ENCODE measurements around the gene TPO. TPM values are rescaled to one million over a fixed set of nuclear protein-coding genes. Genes with fewer than 3 reads are reported as not detected.

Gene TPO
- total RNA-seq, 1 donor from 2014 or later, result 7.0 TPM

DNA sequence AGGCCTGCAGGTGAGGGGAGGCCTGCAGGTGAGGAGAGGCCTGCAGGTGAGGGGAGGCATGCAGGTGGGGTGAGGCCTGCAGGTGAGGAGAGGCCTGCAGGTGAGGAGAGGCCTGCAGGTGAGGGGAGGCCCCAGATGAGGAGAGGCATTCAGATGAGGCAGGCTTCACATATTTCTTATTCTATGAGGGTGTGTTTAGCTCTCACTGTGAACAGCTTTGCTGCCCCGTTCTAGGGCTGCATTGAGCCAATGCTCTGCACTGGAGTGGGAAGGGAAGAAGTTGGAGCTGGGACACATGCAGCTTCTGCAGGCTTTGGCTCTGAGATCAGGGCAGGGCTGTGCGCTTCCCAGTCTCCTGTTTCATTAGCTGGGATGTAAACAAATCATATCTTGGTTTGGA lies 19.5 kb downstream of the TPO start:
- ATAC-seq (ENCODE audit: poor library complexity) (no peak), DNase-seq (no peak)
- intact Hi-C loops (cut with DNase I), result no loop called here

- no peak for ATAC-seq (ENCODE audit: poor library complexity)
- intact Hi-C loops (cut with DNase I), result no loop called here
Observed at GRCh38 chr2:1436369-1436768, 23.1 kb downstream of the TPO start.

GRCh38 chr2:1437101-1437500 lies 23.8 kb downstream of the TPO start:
- ATAC-seq (ENCODE audit: poor library complexity) (no peak), DNase-seq (no peak)
- intact Hi-C loops (cut with DNase I), result no loop called here

More at GRCh38 chr2:1436369-1436768, 23.1 kb downstream of the TPO start:
- DNase-seq, result no peak

GRCh38 chr2:1437537-1437936 lies 24.3 kb downstream of the TPO start:
- DNase-seq (no peak), ATAC-seq (ENCODE audit: poor library complexity) (no peak)
- intact Hi-C loops (cut with DNase I), result no loop called here

DNA sequence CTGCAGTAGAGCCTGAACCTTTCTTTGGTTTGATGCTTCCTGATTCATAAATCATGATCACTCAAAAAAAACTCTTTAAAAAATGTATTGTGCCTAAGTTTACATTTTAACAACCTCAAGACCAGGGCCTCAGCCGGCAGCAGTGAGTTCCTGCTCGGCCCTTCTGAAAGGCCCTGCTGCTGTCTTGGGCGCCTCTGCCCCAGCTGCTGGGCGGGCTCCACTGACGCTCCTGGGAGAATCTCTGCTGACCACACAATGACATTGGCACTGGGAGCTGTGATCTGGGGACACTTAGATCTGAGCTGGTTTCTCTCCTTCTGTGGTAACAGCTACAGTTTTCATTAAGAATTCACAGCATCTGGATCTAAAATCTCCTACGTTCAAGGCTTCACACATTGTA lies 25.7 kb downstream of the TPO start:
- DNase-seq, result no peak
- intact Hi-C loops (cut with DNase I), result no loop called here
- ATAC-seq (ENCODE audit: poor library complexity), result no peak

DNA sequence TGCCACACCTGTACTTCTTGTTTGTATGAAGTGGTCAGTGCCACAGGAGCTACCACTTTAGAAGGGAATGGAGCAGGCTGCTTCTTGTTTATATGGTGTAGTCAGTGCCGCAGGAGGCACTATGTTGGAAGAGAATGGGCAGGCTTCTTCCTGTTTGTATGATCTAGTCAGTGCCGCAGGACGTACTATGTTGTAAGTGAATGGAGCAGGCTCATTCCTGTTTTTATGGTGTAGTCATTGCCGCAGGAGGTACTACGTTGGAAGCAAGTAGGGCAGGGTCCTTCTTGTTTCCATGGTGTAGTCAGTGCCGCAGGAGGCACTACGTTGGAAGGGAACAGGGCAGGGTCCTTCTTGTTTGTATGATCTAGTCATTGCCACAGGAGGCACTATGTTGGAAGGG lies 27.3 kb downstream of the TPO start:
- DNase-seq, result no peak
- ATAC-seq (ENCODE audit: poor library complexity), result no peak
- intact Hi-C loops (cut with DNase I), result no loop called here

DNA sequence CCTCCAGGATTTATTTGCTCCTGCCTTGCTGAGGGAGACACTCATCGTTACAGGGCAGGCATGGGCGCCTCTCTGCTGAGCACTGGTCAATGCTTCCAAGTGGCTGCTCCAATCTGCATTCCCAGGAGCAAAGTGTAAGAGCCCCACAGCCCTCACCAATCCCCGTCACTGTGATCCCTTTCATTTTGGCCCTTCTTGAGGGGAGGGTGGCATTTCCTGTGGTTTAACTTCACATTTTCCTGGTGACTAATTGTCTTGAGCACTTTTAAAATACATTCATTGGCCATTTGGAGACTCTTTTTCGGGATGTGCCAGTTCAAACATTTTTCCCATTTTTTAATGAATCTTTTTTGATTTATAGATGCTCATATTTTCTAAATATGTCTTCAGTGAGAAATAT lies 33.0 kb downstream of the TPO start:
- no peak for ATAC-seq (ENCODE audit: poor library complexity)
- intact Hi-C loops (cut with DNase I), result no loop called here
- no peak for DNase-seq

DNA sequence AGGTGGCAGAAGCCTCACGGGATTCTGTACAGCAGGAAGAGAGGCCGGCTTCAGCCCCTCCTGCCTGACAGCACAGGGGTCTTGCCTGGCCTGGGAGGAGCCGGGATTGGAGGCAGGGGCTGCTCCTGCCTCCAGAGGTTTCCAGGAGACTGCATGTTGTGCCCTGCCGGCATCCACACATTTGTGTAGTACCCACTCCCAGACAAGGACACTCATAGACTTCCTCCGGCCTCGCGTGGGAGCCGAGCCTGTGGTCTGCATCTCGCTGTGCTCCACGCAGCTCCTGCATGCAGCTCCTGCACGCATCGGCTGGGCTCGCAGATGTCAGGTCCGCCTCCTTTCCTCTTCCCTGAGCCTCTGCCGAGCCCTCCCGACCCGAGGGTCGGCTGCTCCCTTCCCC lies 34.7 kb downstream of the TPO start:
- DNase-seq, result no peak
- ATAC-seq (ENCODE audit: poor library complexity), result no peak
- intact Hi-C loops (cut with DNase I), result no loop called here

DNA sequence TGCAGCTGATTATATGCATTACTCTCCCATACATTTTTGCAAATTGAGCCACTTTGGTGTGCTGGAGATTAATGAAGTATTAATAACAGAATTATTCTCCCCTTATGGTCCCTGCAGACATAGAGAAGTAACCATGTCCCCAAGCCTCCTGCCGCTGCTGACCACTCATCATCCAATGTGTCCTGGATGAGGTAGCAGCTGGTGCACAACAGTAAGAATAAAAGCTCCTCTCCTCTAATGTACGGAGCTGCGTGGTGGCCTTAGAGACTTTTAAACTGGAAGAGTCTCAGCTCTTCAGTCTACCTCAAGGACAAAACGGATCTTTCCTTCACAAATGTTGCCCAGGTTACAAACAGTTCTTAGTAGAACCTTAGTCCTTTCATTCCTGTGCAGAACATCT lies 37.7 kb downstream of the TPO start:
- ATAC-seq (ENCODE audit: poor library complexity), result no peak
- intact Hi-C loops (cut with DNase I), result no loop called here
- DNase-seq, result no peak

GRCh38 chr2:1451422-1451821 lies 38.2 kb downstream of the TPO start:
- ATAC-seq (ENCODE audit: poor library complexity), result no peak
- intact Hi-C loops (cut with DNase I), result no loop called here
- no peak for DNase-seq

- intact Hi-C loops (cut with DNase I), result no loop called here
- DNase-seq (no peak), ATAC-seq (ENCODE audit: poor library complexity) (no peak)
Observed at GRCh38 chr2:1453561-1453960, 40.3 kb downstream of the TPO start.

GRCh38 chr2:1454346-1454745 lies 41.1 kb downstream of the TPO start:
- DNase-seq (no peak), ATAC-seq (ENCODE audit: poor library complexity) (no peak)
- intact Hi-C loops (cut with DNase I), result no loop called here

DNA sequence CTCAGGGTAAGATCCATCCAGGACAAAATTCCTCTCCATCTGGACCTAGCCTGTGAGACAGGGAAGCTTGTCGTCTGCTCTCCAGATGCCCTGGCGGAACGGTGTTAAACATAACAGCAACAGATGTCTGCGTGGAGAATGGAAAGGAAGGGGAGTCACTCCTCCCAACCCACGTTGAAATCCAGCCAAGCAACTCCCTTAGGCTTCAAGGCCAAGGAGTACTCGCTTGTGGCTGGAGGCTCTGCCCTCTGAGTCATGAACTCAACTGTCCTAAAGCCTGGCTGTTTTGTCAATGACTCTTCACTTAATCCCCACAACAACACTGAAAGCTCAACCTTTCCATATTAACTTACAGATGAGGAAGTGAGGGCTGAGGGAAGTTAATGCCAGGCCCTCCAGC lies 42.2 kb downstream of the TPO start:
- intact Hi-C loops (cut with DNase I), result no loop called here
- ATAC-seq (ENCODE audit: poor library complexity) (no peak), DNase-seq (no peak)

DNA sequence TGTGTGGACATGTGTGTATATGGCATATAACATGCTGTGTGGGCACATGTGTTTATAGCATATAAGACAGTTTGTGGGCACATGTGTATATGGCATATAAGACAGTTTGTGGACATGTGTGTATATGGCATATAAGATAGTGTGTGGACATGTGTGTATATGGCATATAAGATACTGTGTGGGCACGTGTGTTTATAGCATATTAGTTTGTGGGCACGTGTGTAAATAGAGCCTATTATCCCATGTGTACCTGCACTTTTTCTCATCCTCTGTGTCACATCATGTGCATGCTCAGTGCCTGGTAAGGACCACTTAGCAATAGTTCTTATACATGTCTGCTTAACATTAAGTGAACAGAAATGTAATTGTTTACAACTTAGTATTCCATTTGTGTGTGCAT lies 45.2 kb downstream of the TPO start:
- ATAC-seq (ENCODE audit: poor library complexity), result no peak
- DNase-seq, result no peak
- intact Hi-C loops (cut with DNase I), result no loop called here

GRCh38 chr2:1459727-1460126 lies 46.5 kb downstream of the TPO start:
- DNase-seq (no peak), ATAC-seq (ENCODE audit: poor library complexity) (no peak)
- intact Hi-C loops (cut with DNase I), result no loop called here

GRCh38 chr2:1460851-1461418 lies 47.7 kb downstream of the TPO start:
- intact Hi-C loops (cut with DNase I), result no loop called here
- ATAC-seq (ENCODE audit: poor library complexity) (no peak), DNase-seq (no peak)

GRCh38 chr2:1461507-1462390 lies 48.5 kb downstream of the TPO start:
- DNase-seq, result no peak
- no peak for ATAC-seq (ENCODE audit: poor library complexity)
- intact Hi-C loops (cut with DNase I), result no loop called here

DNA sequence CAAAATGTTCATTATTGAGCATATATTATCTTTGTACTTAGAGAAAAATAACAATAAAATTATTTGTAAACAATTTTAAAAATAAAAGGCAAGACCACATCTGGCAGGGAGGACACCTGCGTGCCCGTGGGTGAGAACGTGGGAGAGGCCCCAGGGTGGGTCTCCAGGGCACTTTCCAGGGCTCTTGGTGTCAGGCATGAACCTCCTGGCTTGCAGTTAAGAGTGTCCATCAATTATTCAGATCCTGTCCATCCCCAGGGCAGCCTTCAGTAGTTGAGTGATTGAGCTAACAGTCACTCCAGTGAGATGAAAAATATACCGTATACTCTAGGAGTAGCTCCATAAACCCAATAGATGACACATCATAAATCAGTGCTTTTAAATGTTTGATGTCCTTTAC lies 49.7 kb downstream of the TPO start:
- intact Hi-C loops (cut with DNase I), result no loop called here
- no peak for DNase-seq
- ATAC-seq (ENCODE audit: poor library complexity), result no peak

DNA sequence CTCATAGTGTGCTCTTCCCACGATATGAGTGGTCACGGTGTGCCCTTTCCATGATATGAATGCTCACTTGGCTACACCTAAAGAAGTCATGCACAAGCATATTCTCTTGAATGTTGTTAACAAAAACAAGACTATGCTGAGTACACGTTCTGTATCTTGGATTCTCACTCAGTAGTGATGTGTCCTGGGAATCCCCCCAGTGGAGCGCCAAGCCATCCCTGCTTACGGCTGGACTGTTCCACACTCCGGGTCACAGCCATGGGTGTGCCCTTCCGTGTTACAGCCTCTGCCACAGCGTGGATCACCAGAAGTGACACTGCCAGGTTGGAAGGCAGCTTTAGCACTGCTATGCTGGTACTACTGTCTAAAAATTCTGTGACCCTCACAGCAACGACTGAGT lies 59.1 kb downstream of the TPO start:
- no peak for ATAC-seq (ENCODE audit: poor library complexity)
- DNase-seq, result no peak
- intact Hi-C loops (cut with DNase I), result no loop called here

GRCh38 chr2:1476617-1477195 lies 63.4 kb downstream of the TPO start:
- DNase-seq (no peak), ATAC-seq (ENCODE audit: poor library complexity) (no peak)
- intact Hi-C loops (cut with DNase I), result no loop called here

Data from Right ventricle myocardium superior (tissue), 1 donor.